ENCODE measurements around the gene PTPRN2.
"Not testable (repeated sequence)": the region's sequence is repeated elsewhere in the genome, so short reads cannot be mapped to it uniquely, and the experiment has no call there.

PTPRN2 gene

GRCh38 chr7:158396301-158396905, 191.2 kb downstream of the PTPRN2 start:
- DNase-seq = no peak

- no peak for DNase-seq
These were observed 191.8 kb downstream of the PTPRN2 start for GRCh38 chr7:158395780-158396278.

- DNase-seq = no peak
These were observed 192.3 kb downstream of the PTPRN2 start for GRCh38 chr7:158395349-158395748.

GRCh38 chr7:158394936-158395335, 192.7 kb downstream of the PTPRN2 start:
- no peak for DNase-seq

GRCh38 chr7:158393926-158394625, 193.5 kb downstream of the PTPRN2 start:
- DNase-seq = no peak

GRCh38 chr7:158392251-158392650, 195.4 kb downstream of the PTPRN2 start:
- DNase-seq = no peak

GRCh38 chr7:158391541-158391940, 196.1 kb downstream of the PTPRN2 start:
- no peak for DNase-seq

GRCh38 chr7:158391141-158391540, 196.5 kb downstream of the PTPRN2 start:
- no peak for DNase-seq

GRCh38 chr7:158390460-158390859, 197.2 kb downstream of the PTPRN2 start:
- DNase-seq = no peak

- no peak for DNase-seq
These were observed 197.9 kb downstream of the PTPRN2 start for GRCh38 chr7:158389514-158390425.

GRCh38 chr7:158388928-158389327, 198.7 kb downstream of the PTPRN2 start:
- DNase-seq = no peak

GRCh38 chr7:158388072-158388471, 199.6 kb downstream of the PTPRN2 start:
- no peak for DNase-seq

- DNase-seq = no peak
These were observed 200.1 kb downstream of the PTPRN2 start for GRCh38 chr7:158387546-158387891.

- no peak for DNase-seq
These were observed 200.6 kb downstream of the PTPRN2 start for GRCh38 chr7:158386866-158387545.

GRCh38 chr7:158386355-158386618, 201.3 kb downstream of the PTPRN2 start:
- DNase-seq = no peak

- not testable (repeated sequence) for DNase-seq
These were observed 201.9 kb downstream of the PTPRN2 start for GRCh38 chr7:158385496-158386354.

GRCh38 chr7:158384746-158385145, 202.9 kb downstream of the PTPRN2 start:
- no peak for DNase-seq

GRCh38 chr7:158383665-158384064, 204.0 kb downstream of the PTPRN2 start:
- no peak for DNase-seq

- DNase-seq = no peak
These were observed 205.0 kb downstream of the PTPRN2 start for GRCh38 chr7:158382363-158383254.

- no peak for DNase-seq
These were observed 205.7 kb downstream of the PTPRN2 start for GRCh38 chr7:158381956-158382355.

GRCh38 chr7:158378978-158379377, 208.6 kb downstream of the PTPRN2 start:
- no peak for DNase-seq
